Dedifferentiated amniotic fluid mesenchymal stem cell (primary cell): ENCODE results near the gene BLID.

Source experiments
- DNase-seq: peaks from one replicate; pipeline ENCODE4 v3.0.0-alpha.2; 2016; ENCODE audit errors: extremely low spot score

Gene BLID

GRCh38 chr11:122115524-122116379, at the start of gene BLID:
TSS of gene BLID (minus strand) at chr11:122116215. CDS start at chr11:122115922, 293 bp downstream.
- no peak for DNase-seq

- DNase-seq, result no peak
Measured at GRCh38 chr11:122163053-122163819, 47.2 kb upstream of the BLID start.

- DNase-seq, result no peak
Measured at GRCh38 chr11:122162095-122162494, 46.1 kb upstream of the BLID start.

- no peak for DNase-seq
Measured at GRCh38 chr11:122160841-122161590, 45.0 kb upstream of the BLID start.

GRCh38 chr11:122159861-122160260, 43.8 kb upstream of the BLID start:
- DNase-seq, result no peak

- no peak for DNase-seq
Measured at GRCh38 chr11:122159173-122159721, 43.2 kb upstream of the BLID start.

- no peak for DNase-seq
Measured at GRCh38 chr11:122158171-122158570, 42.2 kb upstream of the BLID start.

- no peak for DNase-seq
Measured at GRCh38 chr11:122157653-122158161, 41.7 kb upstream of the BLID start.

- DNase-seq, result no peak
Measured at GRCh38 chr11:122156940-122157382, 40.9 kb upstream of the BLID start.

GRCh38 chr11:122155765-122156527, 39.9 kb upstream of the BLID start:
- DNase-seq, result no peak

GRCh38 chr11:122154994-122155393, 39.0 kb upstream of the BLID start:
- no peak for DNase-seq

GRCh38 chr11:122154227-122154626, 38.2 kb upstream of the BLID start:
- DNase-seq, result no peak

- no peak for DNase-seq
Measured at GRCh38 chr11:122153746-122154145, 37.7 kb upstream of the BLID start.

- no peak for DNase-seq
Measured at GRCh38 chr11:122150216-122151124, 34.5 kb upstream of the BLID start.

- DNase-seq, result no peak
Measured at GRCh38 chr11:122149202-122149601, 33.2 kb upstream of the BLID start.

- no peak for DNase-seq
Measured at GRCh38 chr11:122146475-122146874, 30.5 kb upstream of the BLID start.

GRCh38 chr11:122145715-122146274, 29.8 kb upstream of the BLID start:
- no peak for DNase-seq

- DNase-seq, result no peak
Measured at GRCh38 chr11:122144752-122145151, 28.7 kb upstream of the BLID start.

GRCh38 chr11:122141725-122142124, 25.7 kb upstream of the BLID start:
- DNase-seq, result no peak
